Gastroesophageal sphincter (tissue), 3 donors: ENCODE measurements around the gene COL1A2.

Experiments used
- EP300 ChIP-seq: sonication (generic); formaldehyde crosslinking; IDR thresholded peaks from one replicate; pipeline ENCODE4 v1.6.1; 2017; ENCODE audit warnings: antibody characterized with exemption, mild to moderate bottlenecking
- POLR2A ChIP-seq, 2 donors: fragments of 450-650 bp; IDR thresholded peaks; one replicate each; pipeline ENCODE4 v1.6.1; 2017; ENCODE audit warnings: antibody characterized with exemption in 2 of 2, mild to moderate bottlenecking in 2 of 2, moderate library complexity in 1 of 2
- POLR2AphosphoS5 ChIP-seq: sonication (generic); formaldehyde crosslinking; IDR thresholded peaks from one replicate; pipeline ENCODE4 v1.6.1; 2017; ENCODE audit warnings: antibody characterized with exemption
- TF ChIP-seq, protein P1 (sequence below), 4 experiments: fragments of 200-600 bp in 2 of 4; fragments of 450-650 bp in 2 of 4; sonication (generic) in 1 of 4; IDR thresholded peaks; one replicate each; pipeline ENCODE4 v1.5.1; 2017 to 2019; ENCODE audit warnings: antibody characterized with exemption in 4 of 4, mild to moderate bottlenecking in 2 of 4, moderate library complexity in 2 of 4

- TF ChIP-seq, protein P1, sequence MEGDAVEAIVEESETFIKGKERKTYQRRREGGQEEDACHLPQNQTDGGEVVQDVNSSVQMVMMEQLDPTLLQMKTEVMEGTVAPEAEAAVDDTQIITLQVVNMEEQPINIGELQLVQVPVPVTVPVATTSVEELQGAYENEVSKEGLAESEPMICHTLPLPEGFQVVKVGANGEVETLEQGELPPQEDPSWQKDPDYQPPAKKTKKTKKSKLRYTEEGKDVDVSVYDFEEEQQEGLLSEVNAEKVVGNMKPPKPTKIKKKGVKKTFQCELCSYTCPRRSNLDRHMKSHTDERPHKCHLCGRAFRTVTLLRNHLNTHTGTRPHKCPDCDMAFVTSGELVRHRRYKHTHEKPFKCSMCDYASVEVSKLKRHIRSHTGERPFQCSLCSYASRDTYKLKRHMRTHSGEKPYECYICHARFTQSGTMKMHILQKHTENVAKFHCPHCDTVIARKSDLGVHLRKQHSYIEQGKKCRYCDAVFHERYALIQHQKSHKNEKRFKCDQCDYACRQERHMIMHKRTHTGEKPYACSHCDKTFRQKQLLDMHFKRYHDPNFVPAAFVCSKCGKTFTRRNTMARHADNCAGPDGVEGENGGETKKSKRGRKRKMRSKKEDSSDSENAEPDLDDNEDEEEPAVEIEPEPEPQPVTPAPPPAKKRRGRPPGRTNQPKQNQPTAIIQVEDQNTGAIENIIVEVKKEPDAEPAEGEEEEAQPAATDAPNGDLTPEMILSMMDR (IDR thresholded peaks at IDR 0.05): no peak
- TF ChIP-seq POLR2A (IDR thresholded peaks at IDR 0.05) (no peak), POLR2AphosphoS5 (no peak), EP300 (no peak)
Measured at GRCh38 chr7:94425546-94425945, 30.9 kb downstream of the COL1A2 start.
